Epithelial cell of proximal tubule (primary cell): Measurements from ENCODE around the gene JAG1. TPM values are rescaled to one million over a fixed set of nuclear protein-coding genes. Genes with fewer than 3 reads are reported as not detected.

ENCODE experiments used
- DNase-seq: peaks from one replicate; pipeline ENCODE4 v3.0.0-alpha.2; 2011; ENCODE audit warnings: low read depth
- H3K4me3 ChIP-seq: 2 replicates; pipeline ENCODE4 v1.5.1; 2011; ENCODE audit warnings: low read depth, mild to moderate bottlenecking, low read length
- total RNA-seq: library from RNA; depleted of rRNA; stranded (reverse); fragments of >200 nt; gene quantifications from 2 replicates; pipeline ENCODE4 v1.2.3, GENCODE V29; 2015
- TF ChIP-seq, protein P1 (sequence below): conservative IDR thresholded peaks from 2 replicates; pipeline ENCODE4 v1.5.1; 2012; ENCODE audit warnings: low read depth, mild to moderate bottlenecking, low read length

JAG1 gene
- total RNA-seq, 1 donor from 2014 or later = 42.8 TPM

- TF ChIP-seq, protein P1, sequence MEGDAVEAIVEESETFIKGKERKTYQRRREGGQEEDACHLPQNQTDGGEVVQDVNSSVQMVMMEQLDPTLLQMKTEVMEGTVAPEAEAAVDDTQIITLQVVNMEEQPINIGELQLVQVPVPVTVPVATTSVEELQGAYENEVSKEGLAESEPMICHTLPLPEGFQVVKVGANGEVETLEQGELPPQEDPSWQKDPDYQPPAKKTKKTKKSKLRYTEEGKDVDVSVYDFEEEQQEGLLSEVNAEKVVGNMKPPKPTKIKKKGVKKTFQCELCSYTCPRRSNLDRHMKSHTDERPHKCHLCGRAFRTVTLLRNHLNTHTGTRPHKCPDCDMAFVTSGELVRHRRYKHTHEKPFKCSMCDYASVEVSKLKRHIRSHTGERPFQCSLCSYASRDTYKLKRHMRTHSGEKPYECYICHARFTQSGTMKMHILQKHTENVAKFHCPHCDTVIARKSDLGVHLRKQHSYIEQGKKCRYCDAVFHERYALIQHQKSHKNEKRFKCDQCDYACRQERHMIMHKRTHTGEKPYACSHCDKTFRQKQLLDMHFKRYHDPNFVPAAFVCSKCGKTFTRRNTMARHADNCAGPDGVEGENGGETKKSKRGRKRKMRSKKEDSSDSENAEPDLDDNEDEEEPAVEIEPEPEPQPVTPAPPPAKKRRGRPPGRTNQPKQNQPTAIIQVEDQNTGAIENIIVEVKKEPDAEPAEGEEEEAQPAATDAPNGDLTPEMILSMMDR = no peak
- no peak for DNase-seq
- no peak overlapping the region for H3K4me3 ChIP-seq
Observed at GRCh38 chr20:10639737-10640556, 33.9 kb downstream of the JAG1 start.

DNA sequence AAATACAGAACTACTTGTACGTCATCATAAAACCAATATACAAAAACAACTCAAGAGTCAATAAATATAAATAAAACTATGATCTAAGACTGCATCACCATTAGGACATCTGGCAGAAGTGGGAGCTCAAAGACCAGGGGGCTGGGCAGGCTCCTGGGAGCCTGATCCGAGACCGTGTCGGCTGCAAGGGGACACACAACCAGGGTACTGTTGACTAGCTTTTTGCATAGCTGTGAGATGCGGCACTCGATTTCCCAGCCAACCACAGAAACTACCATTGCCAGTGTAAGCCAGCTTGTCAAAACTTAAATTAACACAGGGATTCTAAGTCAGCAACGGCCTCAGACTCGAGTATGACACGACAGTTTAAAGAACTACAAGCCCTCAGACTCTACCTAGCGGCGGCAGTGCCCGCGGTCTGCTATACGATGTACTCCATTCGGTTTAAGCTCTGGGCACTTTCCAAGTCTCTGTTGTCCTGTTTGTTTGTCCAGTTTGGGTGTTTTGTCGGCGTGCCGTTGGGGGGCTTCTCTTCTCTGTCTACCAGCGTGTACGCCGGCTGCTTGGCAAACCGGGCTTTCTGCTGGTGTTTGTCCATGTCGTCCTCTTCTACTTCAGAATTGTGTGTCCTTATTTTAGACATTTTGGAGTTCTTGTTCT lies 34.6 kb downstream of the JAG1 start:
- TF ChIP-seq, protein P1 = no peak
- no peak for DNase-seq
- no peak overlapping the region for H3K4me3 ChIP-seq

GRCh38 chr20:10637563-10637962 lies 36.2 kb downstream of the JAG1 start:
- no peak for DNase-seq
- H3K4me3 ChIP-seq = no peak overlapping the region
- TF ChIP-seq, protein P1 = no peak

DNA sequence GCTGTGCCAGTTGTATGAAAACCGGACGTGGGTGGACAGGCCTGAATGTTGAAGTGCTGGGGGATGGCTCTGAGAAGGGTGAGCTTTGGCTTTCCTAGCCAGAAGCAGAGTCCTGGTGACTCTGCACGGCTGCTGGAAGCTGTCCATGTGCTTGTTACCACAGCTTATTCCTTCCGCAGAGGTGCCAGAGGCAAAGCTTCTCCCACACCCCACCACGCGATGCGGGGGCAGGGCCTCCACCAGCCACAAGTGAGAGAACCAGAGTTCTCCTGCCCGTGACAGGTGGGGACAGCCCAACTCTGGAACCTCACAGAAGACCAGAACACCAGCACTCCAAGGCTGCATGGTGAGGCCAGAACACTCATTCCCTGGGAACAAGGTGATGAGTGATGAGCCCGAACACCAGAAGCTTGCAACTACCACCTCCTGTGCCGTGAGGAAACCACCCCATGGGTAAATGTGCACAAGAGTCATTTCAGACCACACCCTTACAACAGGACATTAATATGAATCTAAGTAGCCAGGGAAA lies 36.7 kb downstream of the JAG1 start:
- TF ChIP-seq, protein P1 = no peak
- H3K4me3 ChIP-seq = no peak overlapping the region
- DNase-seq = no peak

DNA sequence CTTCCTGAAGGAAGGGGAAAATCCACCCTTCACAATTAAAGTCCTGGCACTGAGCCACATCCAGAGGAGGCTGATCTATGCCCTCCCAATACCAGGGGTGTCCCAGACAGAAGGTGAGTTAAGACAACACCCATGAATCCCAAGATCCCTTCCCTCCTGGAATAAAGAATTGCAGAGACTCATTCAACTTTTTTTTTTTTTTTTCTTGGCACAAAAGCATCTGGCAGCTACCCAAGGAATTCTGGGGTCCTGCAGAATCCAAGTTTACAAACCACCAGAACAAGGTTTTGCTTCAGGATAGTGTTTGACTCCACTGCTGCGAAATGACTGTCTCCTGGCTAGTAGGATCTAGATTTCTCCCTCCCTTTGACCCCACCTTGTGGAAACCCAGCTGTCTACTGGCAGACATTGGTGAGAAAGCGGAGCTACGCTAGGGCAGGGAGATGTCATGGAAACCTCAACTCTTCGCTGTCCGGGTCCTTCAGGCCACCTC lies 37.4 kb downstream of the JAG1 start:
- DNase-seq = no peak
- TF ChIP-seq, protein P1 = peak; percentile 26
- H3K4me3 ChIP-seq = no peak overlapping the region

DNA sequence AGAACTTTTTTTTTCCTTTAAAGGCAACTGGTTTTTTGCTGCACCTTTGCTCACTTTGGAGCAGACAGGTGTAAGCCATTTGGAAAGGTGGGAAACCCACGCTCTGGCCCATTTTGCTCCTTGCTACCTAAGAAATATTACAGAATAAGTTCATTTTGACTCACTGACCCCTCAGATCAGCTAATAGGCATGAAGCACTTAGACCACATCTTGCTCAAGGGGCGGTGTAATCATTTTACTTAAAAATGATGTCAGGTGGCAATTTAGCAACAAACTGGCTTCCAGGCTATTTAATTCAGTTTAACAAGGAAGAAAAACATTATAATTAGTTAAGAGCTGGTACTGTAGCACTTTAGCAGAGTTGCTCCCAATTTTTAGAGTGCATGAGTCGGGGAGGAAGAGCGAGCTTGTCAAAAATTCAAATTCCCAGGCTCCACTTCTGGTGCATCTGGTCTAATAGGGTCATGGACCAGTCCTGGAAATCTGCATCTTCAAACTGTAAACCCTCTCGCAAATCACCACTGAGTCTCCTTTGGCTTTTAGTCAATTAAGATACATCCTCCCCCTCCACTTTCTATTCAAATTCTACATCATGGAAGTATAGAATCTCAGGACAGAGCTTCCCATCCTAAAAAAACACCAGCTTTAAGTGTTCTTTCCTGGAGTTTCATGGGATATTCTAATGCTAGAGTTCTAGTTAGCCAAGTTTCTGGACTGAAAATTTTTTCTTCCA lies 38.2 kb downstream of the JAG1 start:
- H3K4me3 ChIP-seq = no peak overlapping the region
- TF ChIP-seq, protein P1 = no peak
- DNase-seq = no peak
